Loucy (cell line): ENCODE measurements around the gene PSMC3IP.
"Not testable (repeated sequence)": the region's sequence is repeated elsewhere in the genome, so short reads cannot be mapped to it uniquely, and the experiment has no call there.

Source experiments
- CTCF ChIP-seq: fragments of 200-600 bp; sonication (generic); conservative IDR thresholded peaks from 2 replicates; pipeline ENCODE4 v1.5.1; 2014; ENCODE audit warnings: mild to moderate bottlenecking, antibody characterized with exemption, low read length
- EZH2phosphoT487 ChIP-seq: fragments of 200-600 bp; IDR thresholded peaks from 2 replicates; pipeline ENCODE4 v1.6.1; 2018; ENCODE audit warnings: antibody characterized with exemption, mild to moderate bottlenecking, moderate library complexity, borderline replicate concordance

DNA sequence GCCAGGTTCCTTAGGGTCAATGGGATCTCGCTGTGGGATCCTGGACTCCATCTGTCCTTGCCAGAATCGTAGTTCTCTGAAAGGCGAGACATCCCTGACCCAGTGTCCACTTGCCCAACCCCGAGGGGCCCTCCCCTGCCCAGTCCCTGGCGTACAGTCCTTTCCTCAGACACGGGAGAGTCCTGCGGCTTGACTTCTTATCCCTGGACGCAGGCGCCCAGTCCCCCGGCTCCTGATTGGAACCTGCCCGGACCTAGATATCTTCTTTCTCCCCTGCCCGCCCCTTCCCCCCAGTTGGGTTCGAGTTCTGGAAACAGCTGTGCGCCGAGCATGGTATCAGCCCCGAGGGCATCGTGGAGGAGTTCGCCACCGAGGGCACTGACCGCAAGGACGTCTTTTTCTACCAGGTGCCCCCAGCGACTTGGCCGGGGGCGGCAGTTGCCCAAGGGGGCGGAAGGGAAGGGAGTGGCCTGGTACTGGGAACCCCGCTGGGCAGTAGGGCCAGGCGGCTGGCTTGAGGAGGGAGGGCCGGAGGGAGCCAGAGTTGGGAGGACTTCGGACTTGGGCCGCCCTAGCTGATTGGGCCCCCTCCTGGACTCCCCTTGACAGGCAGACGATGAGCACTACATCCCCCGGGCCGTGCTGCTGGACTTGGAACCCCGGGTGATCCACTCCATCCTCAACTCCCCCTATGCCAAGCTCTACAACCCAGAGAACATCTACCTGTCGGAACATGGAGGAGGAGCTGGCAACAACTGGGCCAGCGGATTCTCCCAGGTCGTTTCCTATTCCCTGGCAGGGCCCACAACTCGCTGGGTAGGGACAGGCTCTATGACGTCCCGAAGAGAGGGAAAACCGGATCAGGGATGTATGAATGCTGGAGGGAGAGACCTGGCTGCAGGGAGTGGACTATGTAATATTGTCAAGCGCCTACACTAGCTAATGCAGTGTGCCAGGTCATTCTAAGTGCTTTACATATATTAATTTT is 32.6 kb upstream of the PSMC3IP start:
- not testable (repeated sequence) for TF ChIP-seq CTCF, EZH2phosphoT487
